Kidney epithelial cell (primary cell): ENCODE results near the gene PNMA8C. TPM values are rescaled to one million over a fixed set of nuclear protein-coding genes. Genes with fewer than 3 reads are reported as not detected.
A peak's percentile ranks its signal among the peaks of the same experiment; 100 is the strongest.
"Not testable (repeated sequence)": the region's sequence is repeated elsewhere in the genome, so short reads cannot be mapped to it uniquely, and the experiment has no call there.

Source experiments
- DNase-seq: peaks from one replicate; pipeline ENCODE4 v3.0.0-alpha.2; 2010; ENCODE audit warnings: low read depth
- H3K27me3 ChIP-seq: 2 replicates; pipeline ENCODE4 v1.6.0; 2011; ENCODE audit warnings: low read length; ENCODE audit not compliant: control insufficient read depth, insufficient read depth
- H3K36me3 ChIP-seq: 2 replicates; pipeline ENCODE4 v1.5.1; 2011; ENCODE audit warnings: low read length; ENCODE audit not compliant: control insufficient read depth, insufficient read depth
- H3K4me3 ChIP-seq: 2 replicates; pipeline ENCODE4 v1.5.1; 2011; ENCODE audit warnings: low read depth, mild to moderate bottlenecking, control low read depth, low read length
- CTCF ChIP-seq: IDR thresholded peaks from 2 replicates; pipeline ENCODE4 v1.5.1; 2011; ENCODE audit warnings: mild to moderate bottlenecking, moderate library complexity, low read length, control low read depth, inconsistent platforms; ENCODE audit not compliant: insufficient read depth, poor library complexity, severe bottlenecking
- total RNA-seq: library from RNA; depleted of rRNA; stranded (reverse); fragments of >200 nt; gene quantifications from 2 replicates; pipeline ENCODE4 v1.2.3, GENCODE V29; 2015

PNMA8C gene
- total RNA-seq, 1 donor from 2014 or later, result 0.25 TPM

- Histone ChIP-seq H3K27me3 (no peaks in the 10 kb centered on the region), H3K4me3 (no peak overlapping the region), H3K36me3 (no peaks in the 10 kb centered on the region)
- no peak for DNase-seq
- no peak for TF ChIP-seq CTCF
Observed at GRCh38 chr19:46423188-46423587, 5.5 kb downstream of the PNMA8C start.

GRCh38 chr19:46422344-46422743 lies 6.4 kb downstream of the PNMA8C start:
- Histone ChIP-seq H3K4me3 (no peak overlapping the region), H3K27me3 (no peaks in the 10 kb centered on the region), H3K36me3 (no peaks in the 10 kb centered on the region)
- TF ChIP-seq CTCF, result no peak
- no peak for DNase-seq

- no peak overlapping the region for H3K4me3 ChIP-seq
- no peak for DNase-seq
- H3K27me3 ChIP-seq, result no peaks in the 10 kb centered on the region
- no peaks in the 10 kb centered on the region for H3K36me3 ChIP-seq
- no peak for TF ChIP-seq CTCF
Observed at GRCh38 chr19:46420056-46420455, 8.7 kb downstream of the PNMA8C start.

GRCh38 chr19:46415804-46416709 lies 12.7 kb downstream of the PNMA8C start:
- peak overlapping the region; percentile 17 for H3K4me3 ChIP-seq
- H3K36me3 ChIP-seq, H3K27me3 ChIP-seq: not testable (repeated sequence)
- DNase-seq, result peak; percentile 63

GRCh38 chr19:46414899-46415298 lies 13.8 kb downstream of the PNMA8C start:
- H3K27me3 ChIP-seq, DNase-seq, H3K4me3 ChIP-seq, H3K36me3 ChIP-seq: not testable (repeated sequence)

GRCh38 chr19:46413262-46414031 lies 15.3 kb downstream of the PNMA8C start, which contains the start of gene CCDC8:
Gene CCDC8, minus strand, starts transcription at chr19:46413564. Its CDS starts 754 bp downstream, at chr19:46412810.
- no peaks in the 10 kb centered on the region for H3K27me3 ChIP-seq
- no peak for TF ChIP-seq CTCF
- H3K36me3 ChIP-seq, result no peaks in the 10 kb centered on the region
- peak within 1 kb of the TSS; percentile 49 for H3K4me3 ChIP-seq
- DNase-seq, result peak; percentile 82
